ENCODE data around the gene C2orf42.

DNA sequence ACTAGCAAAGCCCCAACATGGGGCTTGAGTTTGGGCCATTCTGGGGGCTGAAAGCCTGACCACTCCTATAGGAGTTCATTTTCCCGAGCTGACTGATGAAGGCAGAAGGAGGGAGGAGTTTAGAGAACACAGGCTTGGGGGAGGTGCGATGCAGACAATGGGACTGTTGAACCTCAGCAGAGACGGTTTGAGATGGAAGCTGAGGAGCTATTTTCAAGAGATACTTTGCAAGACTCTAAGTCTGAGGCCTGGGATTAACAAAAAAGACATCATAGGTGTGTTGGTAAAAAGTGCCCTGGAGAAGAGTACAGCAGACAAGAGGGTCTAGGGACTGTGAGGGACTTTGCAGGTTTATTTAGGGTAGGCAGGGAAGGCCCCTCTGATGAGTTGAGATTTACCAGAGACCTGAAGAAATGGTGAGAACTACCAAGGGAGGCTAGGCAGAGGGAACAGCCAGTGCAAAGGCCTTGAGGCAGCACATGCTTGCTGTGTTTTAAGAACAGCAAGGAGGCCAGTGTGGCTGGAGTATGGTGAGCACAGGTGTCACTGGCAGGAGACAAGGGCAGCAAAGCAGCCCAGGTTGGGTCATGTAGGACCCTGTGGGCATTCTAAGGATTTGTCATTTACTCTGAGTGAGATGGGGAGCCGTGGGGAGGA is 71.9 kb downstream of the C2orf42 start:
- TF ChIP-seq CTCF (IDR thresholded peaks at IDR 0.05) (no peak), POLR2A (IDR thresholded peaks at IDR 0.05) (no peak), POLR2AphosphoS5 (IDR thresholded peaks at IDR 0.05) (no peak)
